IMR-90 (cell line): Measurements from ENCODE around the gene HOXA13. TPM values are rescaled to one million over a fixed set of nuclear protein-coding genes. Genes with fewer than 3 reads are reported as not detected.

Source experiments
- ATAC-seq: fragments of 200-7000 bp; cut with Tn5 transposase; 2 replicates; pipeline ENCODE4 v1.9.1; 2020; ENCODE audit warnings: low read depth, mild to moderate bottlenecking, moderate library complexity
- BruUV-seq: library from RNA; stranded (reverse); fragments of 400-500 nt; replicated peaks from 2 replicates; lab custom pipeline; 2021; lab: Mats Ljungman, UMichigan
- CTCF ChIA-PET: fragments of 300-600 bp; formaldehyde crosslinking; extraction: SDS; loops from one replicate; lab custom pipeline; 2021; ENCODE audit warnings: antibody characterized with exemption; lab: Yijun Ruan, JAX
- POLR2A ChIA-PET: fragments of 300-600 bp; sonication (Branson Sonifier 250); formaldehyde crosslinking; loops from one replicate; lab custom pipeline; 2022; ENCODE audit warnings: antibody characterized with exemption; ENCODE audit not compliant: unreplicated experiment; lab: Charles Lee
- DNase-seq: peaks from one replicate; pipeline ENCODE4 v3.0.0; 2013
- H2AFZ ChIP-seq: replicated peaks from 2 replicates; pipeline ENCODE3; 2013; ENCODE audit warnings: low read length, mild to moderate bottlenecking; ENCODE audit not compliant: poor library complexity
- H2AK5ac ChIP-seq: 2 replicates; pipeline ENCODE4 v1.6.1; 2013; ENCODE audit warnings: low read depth, low read length, inconsistent platforms
- H2AK9ac ChIP-seq: replicated peaks from 2 replicates; pipeline ENCODE3; 2013; ENCODE audit warnings: mild to moderate bottlenecking, low read depth, low read length, moderate library complexity; ENCODE audit not compliant: poor library complexity
- H2BK120ac ChIP-seq: 2 replicates; pipeline ENCODE4 v1.6.1; 2013; ENCODE audit warnings: low read depth, low read length, inconsistent platforms
- H2BK15ac ChIP-seq: 3 replicates; pipeline ENCODE4 v1.6.1; 2013; ENCODE audit warnings: low read depth, low read length, inconsistent platforms
- H2BK20ac ChIP-seq: 2 replicates; pipeline ENCODE4 v1.6.1; 2013; ENCODE audit warnings: low read depth, mild to moderate bottlenecking, inconsistent platforms, low read length, moderate library complexity
- H2BK5ac ChIP-seq: 2 replicates; pipeline ENCODE4 v1.6.1; 2013; ENCODE audit warnings: mild to moderate bottlenecking, low read depth, low read length, inconsistent platforms; ENCODE audit not compliant: poor library complexity, severe bottlenecking
- H3K14ac ChIP-seq: replicated peaks from 2 replicates; pipeline ENCODE4 v1.6.1; 2013; ENCODE audit warnings: low read depth, low read length, inconsistent platforms
- H3K18ac ChIP-seq: 2 replicates; pipeline ENCODE4 v1.6.1; 2013; ENCODE audit warnings: low read depth, low read length, control low read depth
- H3K23ac ChIP-seq: 2 replicates; pipeline ENCODE4 v1.6.1; 2013; ENCODE audit warnings: low read depth, low read length, inconsistent platforms
- H3K27ac ChIP-seq: 2 replicates; pipeline ENCODE4 v1.5.1; 2013; ENCODE audit warnings: mild to moderate bottlenecking, control low read depth, low read length; ENCODE audit not compliant: insufficient read depth
- H3K27me3 ChIP-seq: 2 replicates; pipeline ENCODE4 v1.6.1; 2013; ENCODE audit warnings: low read length; ENCODE audit not compliant: control insufficient read depth, insufficient read depth
- H3K36me3 ChIP-seq: 2 replicates; pipeline ENCODE4 v1.6.1; 2013; ENCODE audit warnings: low read length, mixed read lengths; ENCODE audit not compliant: control insufficient read depth, insufficient read depth
- H3K4ac ChIP-seq: 2 replicates; pipeline ENCODE4 v1.6.1; 2013; ENCODE audit warnings: low read depth, low read length, inconsistent platforms
- H3K4me1 ChIP-seq: 2 replicates; pipeline ENCODE4 v1.6.1; 2013; ENCODE audit warnings: low read length, mixed read lengths; ENCODE audit not compliant: control insufficient read depth, insufficient read depth
- H3K4me2 ChIP-seq: 2 replicates; pipeline ENCODE4 v1.6.1; 2013; ENCODE audit warnings: low read depth, mild to moderate bottlenecking, control low read depth, low read length, moderate library complexity
- H3K4me3 ChIP-seq: 2 replicates; pipeline ENCODE4 v1.5.1; 2013; ENCODE audit warnings: low read depth, mild to moderate bottlenecking, control low read depth, low read length, moderate library complexity; ENCODE audit not compliant: insufficient read depth
- H3K56ac ChIP-seq: 2 replicates; pipeline ENCODE4 v1.6.1; 2013; ENCODE audit warnings: low read length, inconsistent platforms; ENCODE audit not compliant: insufficient read depth; ENCODE audit errors: extremely low read depth
- H3K79me1 ChIP-seq, 2 experiments: 2 replicates each; pipeline ENCODE4 v1.6.1; 2013; ENCODE audit warnings: low read length in 2 of 2, inconsistent platforms in 1 of 2, low read depth in 1 of 2
- H3K9ac ChIP-seq: 2 replicates; pipeline ENCODE4 v1.6.1; 2013; ENCODE audit warnings: low read depth, low read length, control low read depth
- H3K9me1 ChIP-seq: 2 replicates; pipeline ENCODE4 v1.6.1; 2013; ENCODE audit warnings: low read length, inconsistent platforms; ENCODE audit not compliant: insufficient read depth
- H3K9me3 ChIP-seq: 2 replicates; pipeline ENCODE4 v1.6.1; 2013; ENCODE audit warnings: low read length; ENCODE audit not compliant: control insufficient read depth, insufficient read depth
- H4K20me1 ChIP-seq: 2 replicates; pipeline ENCODE4 v1.6.1; 2013; ENCODE audit warnings: low read length, inconsistent platforms; ENCODE audit not compliant: insufficient read depth
- H4K5ac ChIP-seq: 2 replicates; pipeline ENCODE4 v1.6.1; 2013; ENCODE audit warnings: mild to moderate bottlenecking, low read depth, low read length, control low read depth
- H4K8ac ChIP-seq, 2 experiments: 2 replicates each; pipeline ENCODE4 v1.6.1; 2013; ENCODE audit warnings: low read depth in 2 of 2, low read length in 2 of 2, control low read depth in 1 of 2, inconsistent platforms in 1 of 2
- H4K91ac ChIP-seq: 2 replicates; pipeline ENCODE4 v1.6.1; 2013; ENCODE audit warnings: low read depth, low read length, inconsistent platforms; ENCODE audit not compliant: insufficient read depth
- BHLHE40 ChIP-seq: fragments of 150-350 bp; IDR thresholded peaks from 2 replicates; pipeline ENCODE4 v1.6.1; 2016; ENCODE audit warnings: mild to moderate bottlenecking, low read depth, low read length
- CHD1 ChIP-seq: IDR thresholded peaks from 2 replicates; pipeline ENCODE4 v1.6.1; 2012; ENCODE audit warnings: low read depth, low read length, improper control_type of control experiment
- FOS ChIP-seq: fragments of 150-350 bp; IDR thresholded peaks from 2 replicates; pipeline ENCODE4 v1.6.1; 2016; ENCODE audit warnings: low read depth, low read length
- MAFK ChIP-seq: IDR thresholded peaks from 2 replicates; pipeline ENCODE4 v1.6.1; 2012; ENCODE audit warnings: low read depth, low read length, improper control_type of control experiment
- MAZ ChIP-seq: IDR thresholded peaks from 2 replicates; pipeline ENCODE4 v1.6.1; 2012; ENCODE audit warnings: low read depth, mild to moderate bottlenecking, low read length, improper control_type of control experiment, moderate library complexity, borderline replicate concordance
- MXI1 ChIP-seq: IDR thresholded peaks from 2 replicates; pipeline ENCODE4 v1.6.1; 2012; ENCODE audit warnings: low read depth, mild to moderate bottlenecking, low read length, moderate library complexity, borderline replicate concordance
- POLR2A ChIP-seq: IDR thresholded peaks from 2 replicates; pipeline ENCODE4 v1.6.1; 2012; ENCODE audit warnings: mild to moderate bottlenecking, low read depth, low read length
- RCOR1 ChIP-seq: IDR thresholded peaks from 2 replicates; pipeline ENCODE4 v1.6.1; 2012; ENCODE audit warnings: mild to moderate bottlenecking, low read length, improper control_type of control experiment; ENCODE audit not compliant: insufficient replicate concordance
- RFX5 ChIP-seq: IDR thresholded peaks from 2 replicates; pipeline ENCODE4 v1.8.0; 2012; ENCODE audit warnings: low read depth, mild to moderate bottlenecking, low read length, moderate library complexity
- WGBS, 2 experiments: methylation state at CpG; one replicate each; pipeline versions ENCODE4 v1.1.5 to v1.1.7; 2013; ENCODE audit warnings: missing lambda C conversion rate in 2 of 2; ENCODE audit not compliant: insufficient read length in 1 of 2; ENCODE audit errors: extremely low coverage in 2 of 2; 5-methylcytosine and 5-hydroxymethylcytosine counted together
- dilution Hi-C: fragments of 300-500 bp; cut with HindIII; formaldehyde crosslinking; loops from one replicate; pipeline ENCODE4 v1.14.3; 2018; ENCODE audit warnings: low sequenced_read_pairs; ENCODE audit not compliant: unreplicated experiment
- in situ Hi-C: fragments of 300-500 bp; cut with MboI; formaldehyde crosslinking; loops from 3 replicates; pipeline ENCODE4 v1.14.3; 2019; ENCODE audit warnings: low sequenced_read_pairs, inconsistent platforms, mixed read lengths
- intact Hi-C: fragments of 100-400 bp; cut with micrococcal nuclease; formaldehyde crosslinking; loops from 2 replicates; pipeline ENCODE4 v1.10.0; 2022
- polyA plus RNA-seq, 3 experiments: library from polyadenylated mRNA; depleted of rRNA; stranded (reverse); fragments of >200 nt; gene quantifications; 2 replicates each; pipeline ENCODE4 v1.2.3, GENCODE V29; 2012; ENCODE audit warnings: low replicate concordance in 1 of 3
- total RNA-seq: library from RNA; depleted of rRNA; stranded (reverse); fragments of >200 nt; gene quantifications from 2 replicates; pipeline ENCODE4 v1.2.3, GENCODE V29; 2012
- TF ChIP-seq, protein P1 (sequence below): fragments of 150-350 bp; IDR thresholded peaks from 2 replicates; pipeline ENCODE4 v1.6.1; 2016; ENCODE audit warnings: low read depth, mild to moderate bottlenecking, low read length, moderate library complexity, borderline replicate concordance

Gene HOXA13
- total and polyA plus RNA-seq, 2 of the 4 experiments (the other 2 are of a cell fraction), result not detected

DNA sequence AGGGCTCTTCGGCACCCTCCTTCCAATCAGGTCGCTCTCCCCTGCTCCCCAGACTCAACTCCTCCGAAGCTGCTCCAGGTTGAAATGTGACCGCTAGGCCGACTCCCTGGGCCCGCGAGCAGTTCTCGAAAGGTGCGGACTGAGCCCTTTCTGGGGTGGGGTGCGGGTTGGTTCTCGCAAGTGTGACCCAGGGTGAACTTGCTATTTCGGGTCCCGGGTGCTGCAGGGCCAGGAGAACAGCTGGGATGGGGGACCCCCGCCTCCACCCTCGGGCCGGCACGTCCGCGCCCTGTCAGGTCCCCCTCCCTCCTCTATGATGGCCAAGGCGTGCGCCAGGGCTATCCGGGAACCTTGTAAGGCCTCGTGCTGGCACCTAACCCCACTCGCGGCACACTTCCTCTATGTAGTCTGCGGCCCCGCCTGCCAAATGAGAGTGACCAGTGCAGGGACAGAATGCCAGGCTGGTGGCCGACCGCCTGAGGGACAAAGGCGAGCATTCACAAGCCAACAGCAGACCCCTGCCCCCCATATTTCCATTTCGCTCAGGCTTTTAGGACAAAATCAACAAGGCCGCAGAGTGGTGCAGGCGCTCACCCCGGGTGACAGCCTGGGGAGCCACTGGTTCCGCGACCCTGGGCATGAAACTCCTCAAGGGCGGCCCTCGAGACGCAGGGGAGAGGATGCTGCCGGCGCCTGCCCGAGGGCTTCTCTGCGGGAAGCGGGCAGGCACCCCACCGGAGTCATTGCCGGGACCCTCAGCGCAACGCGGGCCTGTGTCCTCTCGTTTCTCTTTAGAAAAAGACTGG, 13.7 kb upstream of the HOXA13 start (continued):
- no peak for TF ChIP-seq RFX5

DNA sequence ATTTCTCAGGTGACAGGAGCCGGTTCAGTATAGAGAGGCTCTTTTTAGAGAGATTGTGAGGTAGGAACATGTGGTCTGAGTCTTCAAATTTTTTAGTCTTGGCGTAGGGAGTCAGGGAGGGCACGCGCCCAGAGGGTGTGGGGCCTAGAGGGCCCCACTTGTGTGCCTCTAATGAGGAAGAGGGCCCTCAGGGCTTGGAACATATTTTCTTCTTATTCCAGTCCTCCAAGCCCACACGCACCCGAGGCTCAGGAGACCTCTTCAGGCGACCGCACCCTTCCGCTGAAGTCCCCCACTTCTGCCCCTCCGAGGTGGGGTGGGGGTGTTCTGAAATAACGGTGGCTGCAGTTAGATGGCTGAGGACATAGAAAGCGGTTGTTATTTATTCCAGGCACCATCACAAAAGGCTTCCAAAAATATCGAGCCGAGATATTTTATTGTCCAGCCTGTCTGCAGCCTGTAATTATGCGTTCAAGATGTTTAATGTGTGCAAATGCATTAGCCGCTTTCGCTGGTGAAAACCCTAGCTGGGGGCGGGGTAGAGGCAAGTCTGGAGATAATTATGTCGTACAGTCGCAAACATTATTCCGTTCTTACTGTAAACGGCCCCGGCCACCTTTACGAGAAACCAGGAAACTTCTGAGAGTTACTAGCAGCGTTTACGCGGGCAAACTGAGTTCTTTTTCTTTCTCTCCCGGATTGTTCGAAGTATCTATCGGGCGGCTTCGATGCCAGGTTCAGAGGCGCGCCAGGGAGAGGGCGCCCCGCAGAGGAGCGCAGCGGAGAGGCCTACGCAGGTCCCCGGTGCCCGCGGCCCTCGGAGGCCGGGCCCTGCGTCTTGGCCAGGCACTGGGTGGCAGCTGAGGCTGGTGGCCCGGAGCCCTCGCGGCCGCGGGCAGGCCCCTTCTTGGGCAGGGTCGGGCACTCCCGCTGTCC, 12.9 kb upstream of the HOXA13 start:
- Histone ChIP-seq H2AK5ac (no peak overlapping the region), H3K56ac (no peak overlapping the region), H3K27ac (no peak overlapping the region), H2BK20ac (no peak overlapping the region), H2BK15ac (no peak overlapping the region), H3K27me3 (peaks cover 96% of the 10 kb centered on the region), H3K9me3 (no peaks in the 10 kb centered on the region), H3K9me1 (no peaks in the 10 kb centered on the region), H2AFZ (no peak overlapping the region), H3K9ac (no peak overlapping the region), H4K91ac (no peak overlapping the region), H3K4me2 (no peak overlapping the region), H3K23ac (no peak overlapping the region), H2BK120ac (no peak overlapping the region), H3K14ac (no peak overlapping the region), H4K8ac (no peak overlapping the region), H3K4ac (no peak overlapping the region), H3K4me1 (no peaks in the 10 kb centered on the region), H4K20me1 (no peaks in the 10 kb centered on the region), H3K36me3 (no peaks in the 10 kb centered on the region), H2AK9ac (no peak overlapping the region), H3K4me3 (no peak overlapping the region), H4K5ac (no peak overlapping the region), H3K18ac (no peak overlapping the region), H3K79me1 (no peaks in the 10 kb centered on the region), H2BK5ac (no peak overlapping the region)
- no peak for TF ChIP-seq MAFK
- TF ChIP-seq RFX5, result no peak
- TF ChIP-seq POLR2A, result no peak
- TF ChIP-seq FOS, result no peak
- no peak for TF ChIP-seq RCOR1
- TF ChIP-seq BHLHE40, result no peak
- no peak for TF ChIP-seq MAZ
- TF ChIP-seq, protein P1, sequence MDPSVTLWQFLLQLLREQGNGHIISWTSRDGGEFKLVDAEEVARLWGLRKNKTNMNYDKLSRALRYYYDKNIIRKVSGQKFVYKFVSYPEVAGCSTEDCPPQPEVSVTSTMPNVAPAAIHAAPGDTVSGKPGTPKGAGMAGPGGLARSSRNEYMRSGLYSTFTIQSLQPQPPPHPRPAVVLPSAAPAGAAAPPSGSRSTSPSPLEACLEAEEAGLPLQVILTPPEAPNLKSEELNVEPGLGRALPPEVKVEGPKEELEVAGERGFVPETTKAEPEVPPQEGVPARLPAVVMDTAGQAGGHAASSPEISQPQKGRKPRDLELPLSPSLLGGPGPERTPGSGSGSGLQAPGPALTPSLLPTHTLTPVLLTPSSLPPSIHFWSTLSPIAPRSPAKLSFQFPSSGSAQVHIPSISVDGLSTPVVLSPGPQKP, result no peak
- no peak for TF ChIP-seq CHD1
- no peak for TF ChIP-seq MXI1
- DNase-seq, result no peak
- ChIA-PET POLR2A (no interaction called here), CTCF (no interaction called here)
- intact Hi-C loops (loop anchor here (5.0 kb wide), 3 partner anchors 450 to 810 kb away; partner anchors contain the start of gene HIBADH), dilution Hi-C loops (no loop called here), in situ Hi-C loops (no loop called here)
- 4% methylated on average over 20 of the region's 52 CpGs; no CpG with 5 or more reads in 1 of the 2 experiments for WGBS, 2 experiments
- no TSS peak for BruUV-seq
- ATAC-seq, result no peak
